Cardiac muscle cell (in vitro differentiated cells and primary cell): ENCODE measurements around the gene AGXT. TPM values are rescaled to one million over a fixed set of nuclear protein-coding genes. Genes with fewer than 3 reads are reported as not detected.

ENCODE experiments used
- DNase-seq, 2 donors: peaks; one replicate each; pipeline versions ENCODE4 v3.0.0 to v3.0.0-alpha.2; 2010 to 2017; ENCODE audit warnings: low read depth in 1 of 2, low spot score in 1 of 2
- H3K27ac ChIP-seq: fragments of 200-600 bp; sonication (generic); 2 replicates; pipeline ENCODE4 v1.5.1; 2016
- H3K27me3 ChIP-seq: fragments of 200-600 bp; sonication (generic); 2 replicates; pipeline ENCODE4 v1.6.0; 2016; ENCODE audit warnings: control low read depth
- H3K36me3 ChIP-seq: fragments of 200-600 bp; sonication (generic); 2 replicates; pipeline ENCODE4 v1.5.1; 2016; ENCODE audit warnings: control low read depth
- H3K4me1 ChIP-seq: fragments of 200-600 bp; sonication (generic); 2 replicates; pipeline ENCODE4 v1.8.1; 2017; ENCODE audit warnings: low read depth, mild to moderate bottlenecking, mixed run types
- H3K4me3 ChIP-seq: fragments of 200-600 bp; sonication (generic); 2 replicates; pipeline ENCODE4 v1.5.1; 2016; ENCODE audit warnings: mild to moderate bottlenecking
- H3K9me3 ChIP-seq: fragments of 200-600 bp; sonication (generic); 2 replicates; pipeline ENCODE4 v1.5.1; 2017; ENCODE audit warnings: low read depth, mild to moderate bottlenecking, control low read depth
- CTCF ChIP-seq: IDR thresholded peaks from 2 replicates; pipeline ENCODE4 v1.5.1; 2012; ENCODE audit warnings: low read depth, mild to moderate bottlenecking, low read length
- polyA plus RNA-seq: library from polyadenylated mRNA; unstranded; fragments of >200 nt; fragmentation: Nextera tagmentation; extraction: Ambion mirVana; gene quantifications from 2 replicates; pipeline ENCODE4 v1.2.1, GENCODE V29; 2016
- total RNA-seq: library from RNA; depleted of rRNA; stranded (reverse); fragments of >200 nt; gene quantifications from 2 replicates; pipeline ENCODE4 v1.2.3, GENCODE V29; 2016

Gene AGXT
- total and polyA plus RNA-seq, 2 experiments from 2014 or later, result 0.06 to 0.75 TPM

GRCh38 chr2:240889601-240890560, 21.3 kb downstream of the AGXT start:
- no peaks in the 10 kb centered on the region for H3K36me3 ChIP-seq
- H3K4me3 ChIP-seq, result no peak overlapping the region
- DNase-seq, result no peak
- no peak overlapping the region for H3K27ac ChIP-seq
- no peaks in the 10 kb centered on the region for H3K9me3 ChIP-seq
- no peak for TF ChIP-seq CTCF
- H3K27me3 ChIP-seq, result no peaks in the 10 kb centered on the region
- H3K4me1 ChIP-seq, result no peaks in the 10 kb centered on the region

DNA sequence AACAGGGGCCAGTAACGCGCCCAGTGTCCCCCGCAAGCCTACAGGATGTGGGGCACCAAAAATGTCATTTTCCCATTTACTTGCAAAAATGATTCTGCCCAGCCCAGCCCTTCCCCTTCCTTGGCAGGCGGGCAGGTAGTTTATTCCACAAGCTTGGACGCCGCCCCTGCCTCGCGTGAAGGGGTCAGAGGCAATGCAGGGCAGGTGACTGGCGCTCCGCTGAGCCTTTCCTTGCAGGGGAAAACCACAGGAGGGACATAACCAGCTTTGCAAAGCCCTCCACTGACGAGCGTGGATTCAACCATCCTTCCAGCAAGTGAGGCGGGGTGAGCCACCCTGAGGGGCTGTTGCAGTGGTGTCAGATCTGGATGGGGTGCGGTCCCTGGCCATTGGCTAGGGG, 22.1 kb downstream of the AGXT start:
- H3K27ac ChIP-seq, result no peak overlapping the region

DNA sequence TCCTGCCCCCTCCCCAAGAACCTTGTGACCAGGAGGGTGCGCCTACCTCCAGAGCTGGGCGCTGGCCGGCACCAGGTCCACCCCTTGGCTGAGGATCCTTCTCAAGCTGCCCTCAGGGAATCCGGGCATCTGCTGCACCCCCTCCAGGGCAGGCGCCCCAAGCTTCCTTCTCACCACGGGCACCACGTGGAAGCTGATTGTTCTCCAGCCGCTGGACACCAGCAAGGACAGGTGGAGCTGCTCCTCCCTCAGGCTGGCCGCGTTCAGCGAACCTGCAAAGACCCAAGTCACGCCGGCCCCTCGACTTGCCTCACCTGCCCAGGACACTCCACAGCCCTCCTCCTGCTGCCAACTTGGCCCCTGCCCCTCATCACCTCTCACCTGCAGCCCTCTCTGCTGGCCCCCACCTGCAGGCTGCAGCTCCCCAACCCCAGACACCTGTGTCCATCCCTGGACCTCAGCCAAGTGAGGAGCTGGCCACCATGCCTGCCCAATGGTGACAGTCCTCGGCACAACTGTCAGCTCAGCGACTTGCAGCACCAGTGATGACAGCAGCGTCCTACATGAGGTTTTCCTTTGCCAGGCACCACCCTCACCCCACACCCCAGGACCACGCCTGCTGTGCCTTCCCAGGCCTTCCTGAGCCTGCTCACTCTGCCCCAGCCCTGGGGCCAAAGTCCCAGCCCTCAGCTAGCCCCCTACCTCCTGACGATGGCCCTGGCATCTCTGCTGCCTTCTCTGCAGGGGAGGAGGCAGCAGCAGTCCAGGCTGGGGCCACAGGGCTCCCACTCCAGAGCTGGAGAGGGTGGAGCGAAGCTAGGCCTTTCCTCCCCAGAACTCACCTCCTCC, 23.1 kb downstream of the AGXT start:
- Histone ChIP-seq H3K9me3 (no peaks in the 10 kb centered on the region), H3K4me1 (no peaks in the 10 kb centered on the region), H3K4me3 (no peak overlapping the region), H3K36me3 (no peaks in the 10 kb centered on the region), H3K27me3 (no peaks in the 10 kb centered on the region), H3K27ac (no peak overlapping the region)
- no peak for TF ChIP-seq CTCF
- no peak for DNase-seq

More for the DNA sequence above, 22.1 kb downstream of the AGXT start:
- no peaks in the 10 kb centered on the region for H3K9me3 ChIP-seq
- H3K4me3 ChIP-seq, result no peak overlapping the region
- no peak for TF ChIP-seq CTCF
- H3K4me1 ChIP-seq, result no peaks in the 10 kb centered on the region
- no peak for DNase-seq
- H3K27me3 ChIP-seq, result no peaks in the 10 kb centered on the region
- no peaks in the 10 kb centered on the region for H3K36me3 ChIP-seq

- Histone ChIP-seq H3K4me1 (no peaks in the 10 kb centered on the region), H3K4me3 (no peak overlapping the region), H3K36me3 (no peaks in the 10 kb centered on the region), H3K27ac (no peak overlapping the region), H3K27me3 (no peaks in the 10 kb centered on the region), H3K9me3 (no peaks in the 10 kb centered on the region)
- no peak for TF ChIP-seq CTCF
- no peak for DNase-seq
These were observed 23.7 kb downstream of the AGXT start for GRCh38 chr2:240892356-240892755.

DNA sequence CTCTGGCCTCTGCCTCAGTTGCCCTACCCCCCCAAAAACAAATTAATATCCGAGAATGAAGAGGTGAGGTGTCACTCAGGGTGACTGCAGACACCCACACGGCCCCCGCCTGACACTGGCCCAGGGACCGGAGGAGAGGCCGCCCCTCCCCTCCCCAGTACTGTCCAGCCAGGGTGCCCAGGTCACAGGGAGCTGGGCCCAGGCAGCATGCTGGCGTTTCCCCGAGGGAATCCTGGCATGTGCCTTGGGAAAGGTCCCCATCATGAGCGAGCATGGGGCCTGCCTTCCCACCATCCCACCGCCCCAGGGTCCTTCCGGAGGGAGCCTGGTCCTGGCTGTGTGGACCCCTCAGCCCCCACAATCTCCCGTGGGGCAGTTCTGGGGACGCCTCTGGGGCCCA, 24.3 kb downstream of the AGXT start:
- H3K4me1 ChIP-seq, result no peaks in the 10 kb centered on the region

More for the DNA sequence above, 24.3 kb downstream of the AGXT start:
- Histone ChIP-seq H3K27ac (no peak overlapping the region), H3K36me3 (no peaks in the 10 kb centered on the region), H3K9me3 (no peaks in the 10 kb centered on the region), H3K4me3 (no peak overlapping the region), H3K27me3 (no peaks in the 10 kb centered on the region)
- TF ChIP-seq CTCF, result no peak
- no peak for DNase-seq
